Measurements from ENCODE around the gene ZNF814.
"Not testable (repeated sequence)": the region's sequence is repeated elsewhere in the genome, so short reads cannot be mapped to it uniquely, and the experiment has no call there.

Gene ZNF814

GRCh38 chr19:57830071-57830602 lies 58.7 kb downstream of the ZNF814 start, which contains the start of gene ZNF587B:
Gene ZNF587B (plus strand): TSS chr19:57830299. CDS start chr19:57830529, 230 bp downstream.
- Histone ChIP-seq H3K27me3 (ENCODE audit: insufficient read depth, low read depth) (no peaks in the 10 kb centered on the region), H2AFZ (ENCODE audit: low read depth) (no peak within 1 kb of the TSS), H3K9ac (no peak within 1 kb of the TSS), H3K79me2 (ENCODE audit: insufficient read depth, low read depth) (peaks cover 65% of the 10 kb centered on the region), H3K36me3 (ENCODE audit: insufficient read depth) (no peaks in the 10 kb centered on the region), H3K27ac (no peak within 1 kb of the TSS), H4K20me1 (ENCODE audit: insufficient read depth) (0 out of 2 replicates have a peak, but pooled peaks cover 5% of the 10 kb centered on the region), H3K4me3 (IDR thresholded peaks at IDR 0.05; ENCODE audit: insufficient read depth, low read depth, low read length) (no peak within 1 kb of the TSS), H3K4me1 (ENCODE audit: low read depth, poor library complexity, severe bottlenecking) (no peaks in the 10 kb centered on the region), H3K4me2 (no peak within 1 kb of the TSS)
- TF ChIP-seq, protein P1, sequence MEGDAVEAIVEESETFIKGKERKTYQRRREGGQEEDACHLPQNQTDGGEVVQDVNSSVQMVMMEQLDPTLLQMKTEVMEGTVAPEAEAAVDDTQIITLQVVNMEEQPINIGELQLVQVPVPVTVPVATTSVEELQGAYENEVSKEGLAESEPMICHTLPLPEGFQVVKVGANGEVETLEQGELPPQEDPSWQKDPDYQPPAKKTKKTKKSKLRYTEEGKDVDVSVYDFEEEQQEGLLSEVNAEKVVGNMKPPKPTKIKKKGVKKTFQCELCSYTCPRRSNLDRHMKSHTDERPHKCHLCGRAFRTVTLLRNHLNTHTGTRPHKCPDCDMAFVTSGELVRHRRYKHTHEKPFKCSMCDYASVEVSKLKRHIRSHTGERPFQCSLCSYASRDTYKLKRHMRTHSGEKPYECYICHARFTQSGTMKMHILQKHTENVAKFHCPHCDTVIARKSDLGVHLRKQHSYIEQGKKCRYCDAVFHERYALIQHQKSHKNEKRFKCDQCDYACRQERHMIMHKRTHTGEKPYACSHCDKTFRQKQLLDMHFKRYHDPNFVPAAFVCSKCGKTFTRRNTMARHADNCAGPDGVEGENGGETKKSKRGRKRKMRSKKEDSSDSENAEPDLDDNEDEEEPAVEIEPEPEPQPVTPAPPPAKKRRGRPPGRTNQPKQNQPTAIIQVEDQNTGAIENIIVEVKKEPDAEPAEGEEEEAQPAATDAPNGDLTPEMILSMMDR (conservative IDR thresholded peaks at IDR 0.05; ENCODE audit: low read depth, low read length) = peak; percentile 58

GRCh38 chr19:57829316-57829715 lies 59.5 kb downstream of the ZNF814 start:
- H2AFZ ChIP-seq (ENCODE audit: low read depth) = no peak overlapping the region
- no peak overlapping the region for H3K9ac ChIP-seq
- no peaks in the 10 kb centered on the region for H3K4me1 ChIP-seq (ENCODE audit: low read depth, poor library complexity, severe bottlenecking)
- H3K27me3 ChIP-seq (ENCODE audit: insufficient read depth, low read depth) = no peaks in the 10 kb centered on the region
- H3K36me3 ChIP-seq (ENCODE audit: insufficient read depth) = no peaks in the 10 kb centered on the region; the same call in 1 of the 2 replicates
- TF ChIP-seq, protein P1 (conservative IDR thresholded peaks at IDR 0.05; ENCODE audit: low read depth, low read length) = no peak
- H3K27ac ChIP-seq = no peak overlapping the region
- 0 out of 2 replicates have a peak, but pooled peaks cover 5% of the 10 kb centered on the region for H4K20me1 ChIP-seq (ENCODE audit: insufficient read depth)
- peaks cover 74% of the 10 kb centered on the region for H3K79me2 ChIP-seq (ENCODE audit: insufficient read depth, low read depth)
- H3K4me2 ChIP-seq = no peak overlapping the region
- H3K4me3 ChIP-seq (IDR thresholded peaks at IDR 0.05; ENCODE audit: insufficient read depth, low read depth, low read length) = no peak overlapping the region

DNA sequence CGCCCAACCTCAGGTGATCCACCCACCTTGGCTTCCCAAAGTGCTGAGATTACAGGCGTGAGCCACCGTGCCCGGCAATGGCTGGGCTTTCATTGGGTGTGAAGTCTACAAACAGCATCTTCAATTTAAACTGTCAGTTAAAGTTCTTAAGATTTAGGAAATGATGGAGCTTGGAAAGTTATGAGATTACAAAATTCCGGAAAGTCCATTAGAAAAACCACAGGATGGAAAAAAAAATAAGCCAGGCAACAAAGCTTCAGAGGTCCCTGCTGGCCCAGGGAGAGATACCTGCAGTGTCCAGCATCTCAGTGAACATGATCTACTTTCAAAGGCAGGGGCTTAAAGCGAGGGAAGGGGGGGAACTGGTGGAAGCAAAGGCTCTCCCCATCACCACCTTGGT lies 63.3 kb downstream of the ZNF814 start:
- Histone ChIP-seq H3K9ac (no peak overlapping the region), H3K4me2 (no peak overlapping the region), H3K79me2 (ENCODE audit: insufficient read depth, low read depth) (peaks cover 89% of the 10 kb centered on the region), H3K36me3 (ENCODE audit: insufficient read depth) (no peaks in the 10 kb centered on the region; the same call in 1 of the 2 replicates), H3K27me3 (ENCODE audit: insufficient read depth, low read depth) (no peaks in the 10 kb centered on the region), H3K4me3 (IDR thresholded peaks at IDR 0.05; ENCODE audit: insufficient read depth, low read depth, low read length) (no peak overlapping the region), H2AFZ (ENCODE audit: low read depth) (no peak overlapping the region), H3K27ac (no peak overlapping the region), H3K4me1 (ENCODE audit: low read depth, poor library complexity, severe bottlenecking) (peaks cover 3% of the 10 kb centered on the region), H4K20me1 (ENCODE audit: insufficient read depth) (0 out of 2 replicates have a peak, but pooled peaks cover 5% of the 10 kb centered on the region)
- TF ChIP-seq, protein P1 (conservative IDR thresholded peaks at IDR 0.05; ENCODE audit: low read depth, low read length) = no peak

- H4K20me1 ChIP-seq (ENCODE audit: insufficient read depth); H3K4me2 ChIP-seq; H3K9ac ChIP-seq; H3K27me3 ChIP-seq (ENCODE audit: insufficient read depth, low read depth); H3K27ac ChIP-seq; H2AFZ ChIP-seq (ENCODE audit: low read depth); H3K4me1 ChIP-seq (ENCODE audit: low read depth, poor library complexity, severe bottlenecking); H3K36me3 ChIP-seq (ENCODE audit: insufficient read depth); H3K4me3 ChIP-seq (IDR thresholded peaks at IDR 0.05; ENCODE audit: insufficient read depth, low read depth, low read length): not testable (repeated sequence)
- peaks cover 82% of the 10 kb centered on the region for H3K79me2 ChIP-seq (ENCODE audit: insufficient read depth, low read depth)
Observed at GRCh38 chr19:57823608-57824007, 65.2 kb downstream of the ZNF814 start.

DNA sequence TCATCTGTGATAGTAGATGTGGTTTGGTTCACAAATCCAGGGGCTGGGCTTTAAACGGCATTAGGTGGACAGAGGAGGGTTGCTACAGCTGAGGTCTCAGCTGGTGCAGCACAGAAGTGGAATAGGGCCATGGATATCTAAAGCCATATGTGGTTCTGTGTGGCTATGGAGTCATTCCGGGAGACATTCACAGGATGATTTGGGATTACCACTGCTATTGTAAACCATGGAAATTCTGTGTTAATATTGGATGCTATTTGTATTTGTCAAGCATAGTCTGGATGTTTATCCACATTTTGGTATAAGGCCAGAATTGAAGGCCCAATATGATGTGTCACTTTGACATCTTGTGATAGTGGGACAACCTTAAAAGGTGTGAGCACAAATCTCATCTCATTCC lies 65.7 kb downstream of the ZNF814 start:
- not testable (repeated sequence) for H3K4me2 ChIP-seq

GRCh38 chr19:57821501-57821900 lies 67.3 kb downstream of the ZNF814 start:
- H4K20me1 ChIP-seq (ENCODE audit: insufficient read depth); H3K4me3 ChIP-seq (IDR thresholded peaks at IDR 0.05; ENCODE audit: insufficient read depth, low read depth, low read length); H3K4me1 ChIP-seq (ENCODE audit: low read depth, poor library complexity, severe bottlenecking); H3K9ac ChIP-seq; H2AFZ ChIP-seq (ENCODE audit: low read depth); H3K27me3 ChIP-seq (ENCODE audit: insufficient read depth, low read depth); H3K27ac ChIP-seq; H3K36me3 ChIP-seq (ENCODE audit: insufficient read depth); H3K4me2 ChIP-seq: not testable (repeated sequence)
- peaks cover 70% of the 10 kb centered on the region for H3K79me2 ChIP-seq (ENCODE audit: insufficient read depth, low read depth)

More for the DNA sequence above, 65.7 kb downstream of the ZNF814 start:
- not testable (repeated sequence) for H4K20me1 ChIP-seq (ENCODE audit: insufficient read depth); H3K36me3 ChIP-seq (ENCODE audit: insufficient read depth); H3K9ac ChIP-seq; H3K4me1 ChIP-seq (ENCODE audit: low read depth, poor library complexity, severe bottlenecking); H3K4me3 ChIP-seq (IDR thresholded peaks at IDR 0.05; ENCODE audit: insufficient read depth, low read depth, low read length); H3K27ac ChIP-seq; H2AFZ ChIP-seq (ENCODE audit: low read depth); H3K27me3 ChIP-seq (ENCODE audit: insufficient read depth, low read depth)
- H3K79me2 ChIP-seq (ENCODE audit: insufficient read depth, low read depth) = peaks cover 79% of the 10 kb centered on the region

DNA sequence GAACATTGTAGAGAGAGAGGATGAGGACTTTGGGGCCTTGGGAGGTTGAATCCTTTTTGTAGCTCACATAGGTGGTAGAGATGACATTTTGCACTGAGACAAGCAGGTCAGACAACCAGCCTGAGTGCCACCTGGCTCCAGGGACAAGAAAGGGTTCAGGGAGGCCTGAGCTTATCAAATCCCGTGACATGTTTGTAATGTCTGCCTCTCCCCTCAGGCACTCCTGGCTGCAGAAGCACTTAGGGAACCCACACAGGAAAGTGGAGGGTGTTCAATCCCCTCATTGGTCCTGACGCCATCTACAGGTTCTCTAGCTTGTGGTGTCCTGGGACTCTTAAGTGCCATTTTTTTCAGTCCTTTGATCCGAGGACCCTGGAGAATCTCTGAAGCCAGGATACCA lies 67.7 kb downstream of the ZNF814 start:
- peaks cover 66% of the 10 kb centered on the region for H3K79me2 ChIP-seq (ENCODE audit: insufficient read depth, low read depth)
- H3K27ac ChIP-seq; H3K4me1 ChIP-seq (ENCODE audit: low read depth, poor library complexity, severe bottlenecking); H3K36me3 ChIP-seq (ENCODE audit: insufficient read depth); H2AFZ ChIP-seq (ENCODE audit: low read depth); H3K27me3 ChIP-seq (ENCODE audit: insufficient read depth, low read depth); H4K20me1 ChIP-seq (ENCODE audit: insufficient read depth); H3K9ac ChIP-seq; H3K4me3 ChIP-seq (IDR thresholded peaks at IDR 0.05; ENCODE audit: insufficient read depth, low read depth, low read length): not testable (repeated sequence)
- H3K4me2 ChIP-seq = peak overlapping the region; percentile 87; the same call in 1 of the 2 replicates

All from KMS-11 (cell line).